Measurements from ENCODE around the gene KRT82.

DNA sequence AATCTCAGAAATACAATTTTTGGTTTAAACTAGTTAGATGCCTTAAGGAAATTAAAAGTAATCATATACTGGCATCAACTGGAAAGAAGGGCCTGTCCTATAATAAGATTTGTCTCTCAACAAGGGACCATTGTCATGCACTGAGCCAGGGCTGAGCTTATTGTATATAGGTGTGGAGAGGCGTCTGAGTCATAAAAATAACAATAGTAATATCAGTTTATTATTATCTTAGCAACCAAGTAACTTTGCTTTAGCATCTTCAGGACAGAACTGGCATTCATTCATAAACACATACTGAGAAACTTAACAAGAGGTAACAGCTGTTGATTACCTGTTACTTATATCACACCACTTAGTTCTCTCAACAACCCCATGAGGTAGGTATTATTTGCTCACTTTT, 20.9 kb upstream of the KRT82 start:
- TF ChIP-seq, protein P1, sequence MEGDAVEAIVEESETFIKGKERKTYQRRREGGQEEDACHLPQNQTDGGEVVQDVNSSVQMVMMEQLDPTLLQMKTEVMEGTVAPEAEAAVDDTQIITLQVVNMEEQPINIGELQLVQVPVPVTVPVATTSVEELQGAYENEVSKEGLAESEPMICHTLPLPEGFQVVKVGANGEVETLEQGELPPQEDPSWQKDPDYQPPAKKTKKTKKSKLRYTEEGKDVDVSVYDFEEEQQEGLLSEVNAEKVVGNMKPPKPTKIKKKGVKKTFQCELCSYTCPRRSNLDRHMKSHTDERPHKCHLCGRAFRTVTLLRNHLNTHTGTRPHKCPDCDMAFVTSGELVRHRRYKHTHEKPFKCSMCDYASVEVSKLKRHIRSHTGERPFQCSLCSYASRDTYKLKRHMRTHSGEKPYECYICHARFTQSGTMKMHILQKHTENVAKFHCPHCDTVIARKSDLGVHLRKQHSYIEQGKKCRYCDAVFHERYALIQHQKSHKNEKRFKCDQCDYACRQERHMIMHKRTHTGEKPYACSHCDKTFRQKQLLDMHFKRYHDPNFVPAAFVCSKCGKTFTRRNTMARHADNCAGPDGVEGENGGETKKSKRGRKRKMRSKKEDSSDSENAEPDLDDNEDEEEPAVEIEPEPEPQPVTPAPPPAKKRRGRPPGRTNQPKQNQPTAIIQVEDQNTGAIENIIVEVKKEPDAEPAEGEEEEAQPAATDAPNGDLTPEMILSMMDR (IDR thresholded peaks at IDR 0.05 in 8 of 11, conservative IDR thresholded peaks at IDR 0.05 in 3 of 11) = no peak
- no peak for TF ChIP-seq POLR2A (IDR thresholded peaks at IDR 0.05)

All from spleen (tissue), 7 donors.